Stomach smooth muscle (tissue), 2 donors: ENCODE results near the gene SRRM3.
"Not testable (repeated sequence)": the region's sequence is repeated elsewhere in the genome, so short reads cannot be mapped to it uniquely, and the experiment has no call there.

Experiments used
- H3K27ac ChIP-seq: one replicate; pipeline ENCODE4 v1.7.0; 2013; ENCODE audit warnings: mild to moderate bottlenecking, low read length, inconsistent platforms
- H3K27me3 ChIP-seq, 2 donors: one replicate each; pipeline ENCODE4 v1.7.0; 2013; ENCODE audit warnings: low read length in 2 of 2; ENCODE audit not compliant: insufficient read depth in 2 of 2, control insufficient read depth in 1 of 2
- H3K36me3 ChIP-seq, 2 donors: one replicate each; pipeline ENCODE4 v1.7.0; 2013; ENCODE audit warnings: low read length in 2 of 2; ENCODE audit not compliant: control insufficient read depth in 2 of 2, insufficient read depth in 2 of 2
- H3K4me1 ChIP-seq: one replicate; pipeline ENCODE4 v1.7.0; 2013; ENCODE audit warnings: low read length; ENCODE audit not compliant: control insufficient read depth, insufficient read depth
- H3K4me3 ChIP-seq, 2 donors: one replicate each; pipeline ENCODE4 v1.7.0; 2013; ENCODE audit warnings: low read length in 2 of 2
- H3K9ac ChIP-seq, 2 donors: one replicate each; pipeline ENCODE4 v1.7.0; 2013; ENCODE audit warnings: low read length in 2 of 2, mild to moderate bottlenecking in 1 of 2
- H3K9me3 ChIP-seq, 2 donors: one replicate each; pipeline ENCODE4 v1.7.0; 2013; ENCODE audit warnings: low read length in 2 of 2; ENCODE audit not compliant: control insufficient read depth in 2 of 2
- donor health status: healthy.
- donor health status: Pancreatic carcinoma.

Gene SRRM3

GRCh38 chr7:76193466-76193865 is 8.2 kb upstream of the SRRM3 start:
- no peaks in the 10 kb centered on the region for H3K36me3 ChIP-seq
- no peak overlapping the region for H3K4me3 ChIP-seq
- H3K4me1 ChIP-seq: no peaks in the 10 kb centered on the region
- no peak overlapping the region for H3K9ac ChIP-seq
- H3K27me3 ChIP-seq: peaks cover 0 to 4% of the 10 kb centered on the region in 2 donors
- peaks cover 0 to 5% of the 10 kb centered on the region in 2 donors for H3K9me3 ChIP-seq
- no peak overlapping the region for H3K27ac ChIP-seq

- H3K27ac ChIP-seq: no peak overlapping the region
- H3K4me3 ChIP-seq: no peak overlapping the region
- no peaks in the 10 kb centered on the region for H3K36me3 ChIP-seq
- H3K9ac ChIP-seq: no peak overlapping the region
- no peaks in the 10 kb centered on the region for H3K4me1 ChIP-seq
- peaks cover 0 to 5% of the 10 kb centered on the region in 2 donors for H3K9me3 ChIP-seq
- peaks cover 0 to 4% of the 10 kb centered on the region in 2 donors for H3K27me3 ChIP-seq
Measured at GRCh38 chr7:76193883-76194282, 7.8 kb upstream of the SRRM3 start.

GRCh38 chr7:76196786-76197185 is 4.9 kb upstream of the SRRM3 start:
- Histone ChIP-seq H3K4me3 (no peak overlapping the region), H3K9ac (no peak overlapping the region), H3K27ac (no peak overlapping the region), H3K9me3 (peaks cover 0 to 2% of the 10 kb centered on the region in 2 donors), H3K27me3 (peaks cover 0 to 12% of the 10 kb centered on the region in 2 donors), H3K36me3 (no peaks in the 10 kb centered on the region), H3K4me1 (peaks cover under 1% of the 10 kb centered on the region)

GRCh38 chr7:76198202-76198601 is 3.5 kb upstream of the SRRM3 start:
- H3K27ac ChIP-seq: no peak overlapping the region
- H3K4me1 ChIP-seq: peaks cover 2% of the 10 kb centered on the region
- no peak overlapping the region for H3K4me3 ChIP-seq
- H3K9me3 ChIP-seq: no peaks in the 10 kb centered on the region
- H3K27me3 ChIP-seq: peaks cover 8 to 18% of the 10 kb centered on the region in 2 donors
- H3K9ac ChIP-seq: no peak overlapping the region
- H3K36me3 ChIP-seq: no peaks in the 10 kb centered on the region

- Histone ChIP-seq H3K9ac (no peak overlapping the region), H3K27me3 (peaks cover 11 to 15% of the 10 kb centered on the region in 2 donors), H3K9me3 (no peaks in the 10 kb centered on the region), H3K4me3 (no peak overlapping the region), H3K4me1 (peaks cover 2% of the 10 kb centered on the region), H3K36me3 (no peaks in the 10 kb centered on the region), H3K27ac (no peak overlapping the region)
Measured at GRCh38 chr7:76202666-76203030, 952 bp downstream of the SRRM3 start.

GRCh38 chr7:76204147-76204546 is 2.5 kb downstream of the SRRM3 start:
- H3K4me1 ChIP-seq: peaks cover 2% of the 10 kb centered on the region
- H3K36me3 ChIP-seq: no peaks in the 10 kb centered on the region
- peaks cover 11 to 15% of the 10 kb centered on the region in 2 donors for H3K27me3 ChIP-seq
- no peak overlapping the region for H3K4me3 ChIP-seq
- no peaks in the 10 kb centered on the region for H3K9me3 ChIP-seq
- no peak overlapping the region for H3K9ac ChIP-seq
- H3K27ac ChIP-seq: no peak overlapping the region

GRCh38 chr7:76206633-76207032 is 4.9 kb downstream of the SRRM3 start:
- Histone ChIP-seq H3K36me3 (no peaks in the 10 kb centered on the region), H3K4me3 (no peak overlapping the region), H3K9me3 (no peaks in the 10 kb centered on the region), H3K4me1 (peaks cover 2% of the 10 kb centered on the region), H3K27me3 (peaks cover 8 to 14% of the 10 kb centered on the region in 2 donors), H3K9ac (no peak overlapping the region), H3K27ac (no peak overlapping the region)

GRCh38 chr7:76209310-76209709 is 7.6 kb downstream of the SRRM3 start:
- no peak overlapping the region for H3K9ac ChIP-seq
- H3K9me3 ChIP-seq: no peaks in the 10 kb centered on the region
- no peaks in the 10 kb centered on the region for H3K36me3 ChIP-seq
- no peaks in the 10 kb centered on the region for H3K4me1 ChIP-seq
- peaks cover 5 to 6% of the 10 kb centered on the region in 2 donors for H3K27me3 ChIP-seq
- H3K27ac ChIP-seq: no peak overlapping the region
- H3K4me3 ChIP-seq: no peak overlapping the region

- no peaks in the 10 kb centered on the region for H3K4me1 ChIP-seq
- no peaks in the 10 kb centered on the region for H3K9me3 ChIP-seq
- H3K36me3 ChIP-seq: no peaks in the 10 kb centered on the region
- H3K27ac ChIP-seq: no peak overlapping the region
- peaks cover 6% of the 10 kb centered on the region in 2 donors for H3K27me3 ChIP-seq
- no peak overlapping the region for H3K9ac ChIP-seq
- H3K4me3 ChIP-seq: no peak overlapping the region
Measured at GRCh38 chr7:76211216-76211615, 9.5 kb downstream of the SRRM3 start.

GRCh38 chr7:76215349-76215748 is 13.7 kb downstream of the SRRM3 start:
- not testable (repeated sequence) for H3K36me3 ChIP-seq, H3K4me1 ChIP-seq
- peaks cover 10 to 27% of the 10 kb centered on the region in 2 donors for H3K27me3 ChIP-seq

GRCh38 chr7:76216381-76217082 is 14.8 kb downstream of the SRRM3 start:
- Histone ChIP-seq H3K27me3 (peaks cover 13 to 28% of the 10 kb centered on the region in 2 donors), H3K4me1 (peaks cover 3% of the 10 kb centered on the region), H3K36me3 (no peaks in the 10 kb centered on the region), H3K9me3 (no peaks in the 10 kb centered on the region), H3K4me3 (no peak overlapping the region), H3K9ac (no peak overlapping the region), H3K27ac (no peak overlapping the region)

More at GRCh38 chr7:76215349-76215748, 13.7 kb downstream of the SRRM3 start:
- H3K4me3 ChIP-seq, H3K27ac ChIP-seq, H3K9ac ChIP-seq, H3K9me3 ChIP-seq: not testable (repeated sequence)
